CD4-positive, alpha-beta T cell (primary cell): ENCODE data around the gene C2CD5. TPM values are rescaled to one million over a fixed set of nuclear protein-coding genes. Genes with fewer than 3 reads are reported as not detected.

Experiments
- ATAC-seq: fragments of 200-7000 bp; cut with Tn5 transposase; one replicate; pipeline ENCODE4 v1.10.0; 2022; ENCODE audit warnings: mild to moderate bottlenecking; ENCODE audit not compliant: poor library complexity
- CTCF ChIA-PET: fragments of 350-600 bp; sonication (Branson Sonifier 250); formaldehyde crosslinking; loops from one replicate; lab custom pipeline; 2021; ENCODE audit warnings: antibody characterized with exemption, inconsistent platforms; lab: Charles Lee
- POLR2A ChIA-PET: fragments of 350-600 bp; sonication (Branson Sonifier 250); formaldehyde crosslinking; loops from one replicate; lab custom pipeline; 2021; ENCODE audit warnings: antibody characterized with exemption, inconsistent platforms; lab: Charles Lee
- DNase-seq, 14 experiments: peaks; one replicate each; pipeline ENCODE4 v3.0.0-alpha.2; 2013 to 2020; ENCODE audit warnings: mixed read lengths in 2 of 14
- H3K27ac ChIP-seq, 2 donors: one replicate each; pipeline versions ENCODE4 v1.5.1 to v1.7.0; 2013; ENCODE audit warnings: low read length in 2 of 2, low read depth in 1 of 2, mild to moderate bottlenecking in 1 of 2
- H3K27me3 ChIP-seq, 2 experiments: 1 replicate in 1 of 2; 2 replicates in 1 of 2; pipeline versions ENCODE4 v1.6.1 to v1.7.0; 2013; ENCODE audit warnings: low read length in 2 of 2, control low read depth in 1 of 2, mild to moderate bottlenecking in 1 of 2, moderate library complexity in 1 of 2; ENCODE audit not compliant: insufficient read depth in 2 of 2, control insufficient read depth in 1 of 2
- H3K36me3 ChIP-seq: one replicate; pipeline ENCODE4 v1.6.1; 2013; ENCODE audit warnings: low read length, control low read depth; ENCODE audit not compliant: insufficient read depth
- H3K4me1 ChIP-seq: one replicate; pipeline ENCODE4 v1.6.1; 2013; ENCODE audit warnings: low read length, control low read depth; ENCODE audit not compliant: insufficient read depth
- H3K4me3 ChIP-seq: one replicate; pipeline ENCODE4 v1.5.1; 2013; ENCODE audit warnings: mild to moderate bottlenecking, low read length, moderate library complexity
- H3K9me3 ChIP-seq, 2 experiments: 1 replicate in 1 of 2; 2 replicates in 1 of 2; pipeline versions ENCODE4 v1.6.1 to v1.7.0; 2013; ENCODE audit warnings: low read length in 2 of 2, mild to moderate bottlenecking in 2 of 2, control low read depth in 1 of 2, moderate library complexity in 1 of 2; ENCODE audit not compliant: control insufficient read depth in 1 of 2, insufficient read depth in 1 of 2
- H3K27ac Mint-ChIP-seq: one replicate; pipeline ENCODE4 v1.8.0; 2020; ENCODE audit warnings: mixed read lengths
- H3K27me3 Mint-ChIP-seq: one replicate; pipeline ENCODE4 v1.8.0; 2021; ENCODE audit warnings: mixed read lengths
- H3K36me3 Mint-ChIP-seq: one replicate; pipeline ENCODE4 v1.8.0; 2021; ENCODE audit warnings: low read depth, mixed read lengths
- H3K4me1 Mint-ChIP-seq: one replicate; pipeline ENCODE4 v1.8.0; 2021; ENCODE audit warnings: low read depth, mixed read lengths
- H3K4me3 Mint-ChIP-seq: one replicate; pipeline ENCODE4 v1.8.0; 2020; ENCODE audit warnings: mild to moderate bottlenecking, mixed read lengths
- H3K9me3 Mint-ChIP-seq: one replicate; pipeline ENCODE4 v1.8.0; 2020; ENCODE audit warnings: mixed read lengths
- CTCF ChIP-seq: fragments of 200-600 bp; IDR thresholded peaks from one replicate; pipeline ENCODE4 v1.8.0; 2022; ENCODE audit warnings: antibody characterized with exemption, mild to moderate bottlenecking
- intact Hi-C, 2 experiments: fragments of 100-400 bp; cut with DNase I in 1 of 2; cut with micrococcal nuclease in 1 of 2; formaldehyde crosslinking; loops; one replicate each; pipeline versions ENCODE4 v1.15.1 to v1.9.0; 2023 to 2025; cut with DNase I, micrococcal nuclease
- total RNA-seq, 174 experiments: library from RNA in 2 of 174; stranded (reverse) in 2 of 174; gene quantifications; one replicate each; pipeline ENCODE4 v1.2.3 and lab custom pipeline; 2021 to 2026

The C2CD5 gene
- total RNA-seq, 2 experiments from 2014 or later: 21.8 to 23.2 TPM

- Histone ChIP-seq H3K9me3 (no peaks in the 10 kb centered on the region), H3K4me1 (no peaks in the 10 kb centered on the region), H3K36me3 (peaks cover 51% of the 10 kb centered on the region), H3K27ac (no peak overlapping the region), H3K27me3 (no peaks in the 10 kb centered on the region), H3K4me3 (no peak overlapping the region)
- peaks cover 4% of the 10 kb centered on the region for H3K4me1 Mint-ChIP-seq
- no peaks in the 10 kb centered on the region for H3K9me3 Mint-ChIP-seq
- DNase-seq (no peak), ATAC-seq (no peak)
- TF ChIP-seq CTCF: no peak
- no peak overlapping the region for H3K27ac Mint-ChIP-seq
- H3K36me3 Mint-ChIP-seq: peaks cover 63% of the 10 kb centered on the region
- CTCF ChIA-PET: no interaction called here
- POLR2A ChIA-PET: no interaction called here
- intact Hi-C loops: no loop called here
- H3K4me3 Mint-ChIP-seq: no peak overlapping the region
- H3K27me3 Mint-ChIP-seq: no peaks in the 10 kb centered on the region
These were observed 26.2 kb downstream of the C2CD5 start for GRCh38 chr12:22518060-22518719.

- Mint-ChIP-seq H3K9me3 (no peaks in the 10 kb centered on the region), H3K27me3 (no peaks in the 10 kb centered on the region), H3K4me1 (peaks cover 4% of the 10 kb centered on the region), H3K4me3 (no peak overlapping the region), H3K36me3 (peaks cover 64% of the 10 kb centered on the region), H3K27ac (no peak overlapping the region)
- no peaks in the 10 kb centered on the region for H3K27me3 ChIP-seq
- H3K36me3 ChIP-seq: peaks cover 27% of the 10 kb centered on the region
- POLR2A ChIA-PET: no interaction called here
- TF ChIP-seq CTCF: no peak
- CTCF ChIA-PET: no interaction called here
- H3K9me3 ChIP-seq: no peaks in the 10 kb centered on the region
- ATAC-seq (no peak), DNase-seq (no peak)
- no peak overlapping the region for H3K4me3 ChIP-seq
- H3K27ac ChIP-seq: no peak overlapping the region
- no peaks in the 10 kb centered on the region for H3K4me1 ChIP-seq
- intact Hi-C loops: no loop called here
These were observed 29.5 kb downstream of the C2CD5 start for GRCh38 chr12:22514875-22515274.

GRCh38 chr12:22505826-22506225 is 38.5 kb downstream of the C2CD5 start:
- no peaks in the 10 kb centered on the region for H3K4me1 Mint-ChIP-seq
- intact Hi-C loops: no loop called here
- DNase-seq (no peak), ATAC-seq (no peak)
- H3K36me3 ChIP-seq: peaks cover 22% of the 10 kb centered on the region
- no peaks in the 10 kb centered on the region for H3K27me3 ChIP-seq
- H3K27ac ChIP-seq: no peak overlapping the region
- no peaks in the 10 kb centered on the region for H3K4me1 ChIP-seq
- ChIA-PET CTCF (no interaction called here), POLR2A (no interaction called here)
- H3K9me3 Mint-ChIP-seq: no peaks in the 10 kb centered on the region
- no peak overlapping the region for H3K27ac Mint-ChIP-seq
- peaks cover 69% of the 10 kb centered on the region for H3K36me3 Mint-ChIP-seq
- TF ChIP-seq CTCF: no peak
- H3K27me3 Mint-ChIP-seq: no peaks in the 10 kb centered on the region
- H3K4me3 ChIP-seq: no peak overlapping the region
- no peak overlapping the region for H3K4me3 Mint-ChIP-seq
- no peaks in the 10 kb centered on the region for H3K9me3 ChIP-seq
